ENCODE data around the gene BPIFB2. TPM values are rescaled to one million over a fixed set of nuclear protein-coding genes. Genes with fewer than 3 reads are reported as not detected.

The BPIFB2 gene
- total RNA-seq, 1 donor from 2014 or later = not detected

DNA sequence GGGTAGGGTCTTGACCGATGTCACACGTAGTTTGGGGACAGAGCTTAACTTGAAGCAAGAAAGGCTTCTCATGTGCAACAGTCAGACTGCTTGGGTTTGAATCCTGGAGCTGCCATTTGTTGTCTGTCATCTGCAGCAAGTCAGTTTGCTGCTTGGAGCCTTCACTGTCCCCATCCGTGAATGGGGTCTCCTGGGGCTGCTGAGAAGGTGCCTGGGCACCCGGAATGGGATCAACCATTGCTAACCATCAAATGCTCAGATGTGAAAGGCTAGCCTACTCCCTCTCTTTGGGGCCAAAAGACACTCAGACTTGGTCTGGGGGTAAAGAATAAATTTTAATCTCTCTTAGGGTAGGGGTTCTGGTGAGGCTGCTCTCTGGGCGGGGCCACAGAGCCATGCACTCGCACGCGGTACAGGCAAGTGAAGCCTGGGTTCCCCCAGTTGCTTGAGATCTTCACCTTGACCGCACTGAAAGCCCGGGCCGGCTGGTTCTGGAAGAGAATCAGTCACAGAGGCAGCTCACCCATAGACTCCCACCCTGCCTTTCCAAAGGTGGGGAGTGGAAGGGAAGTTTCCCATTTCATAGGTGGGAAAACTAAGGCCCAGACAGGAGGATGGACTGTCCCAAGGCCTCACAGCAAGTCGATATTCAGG lies 23.9 kb upstream of the BPIFB2 start:
- H3K4me3 Mint-ChIP-seq = no peak overlapping the region
- H3K4me1 Mint-ChIP-seq (ENCODE audit: low read depth) = no peaks in the 10 kb centered on the region
- intact Hi-C loops (cut with micrococcal nuclease) = no loop called here
- H3K36me3 Mint-ChIP-seq (ENCODE audit: low read depth) = no peaks in the 10 kb centered on the region
- no peaks in the 10 kb centered on the region for H3K9me3 Mint-ChIP-seq
- no peak overlapping the region for H3K27ac Mint-ChIP-seq
- no peaks in the 10 kb centered on the region for H3K27me3 Mint-ChIP-seq (ENCODE audit: insufficient read depth)
- DNase-seq (ENCODE audit: low spot score) = no peak

DNA sequence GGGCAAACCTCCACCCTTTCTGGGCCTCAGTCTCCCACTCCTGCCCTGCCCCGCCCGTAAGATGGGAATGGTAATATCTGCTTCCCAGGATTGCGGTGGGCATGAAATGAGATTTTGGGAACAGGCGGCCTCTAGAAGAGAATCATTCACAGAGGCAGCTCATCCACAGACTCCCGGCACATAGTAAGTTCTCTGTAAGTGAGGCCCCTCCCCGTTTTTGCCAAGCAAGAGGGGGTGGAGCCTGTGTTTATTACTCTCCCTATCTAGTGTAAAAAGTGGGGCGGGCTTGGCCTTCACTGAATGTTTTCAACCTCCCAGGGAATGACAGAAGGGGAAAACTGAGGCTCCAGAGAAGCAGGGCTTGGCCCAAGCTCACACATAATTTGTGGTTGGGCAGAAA lies 23.3 kb upstream of the BPIFB2 start:
- Mint-ChIP-seq H3K36me3 (ENCODE audit: low read depth) (no peaks in the 10 kb centered on the region), H3K4me3 (no peak overlapping the region), H3K4me1 (ENCODE audit: low read depth) (no peaks in the 10 kb centered on the region), H3K27ac (no peak overlapping the region), H3K9me3 (no peaks in the 10 kb centered on the region), H3K27me3 (ENCODE audit: insufficient read depth) (no peaks in the 10 kb centered on the region)
- no peak for DNase-seq (ENCODE audit: low spot score)
- intact Hi-C loops (cut with micrococcal nuclease) = no loop called here

DNA sequence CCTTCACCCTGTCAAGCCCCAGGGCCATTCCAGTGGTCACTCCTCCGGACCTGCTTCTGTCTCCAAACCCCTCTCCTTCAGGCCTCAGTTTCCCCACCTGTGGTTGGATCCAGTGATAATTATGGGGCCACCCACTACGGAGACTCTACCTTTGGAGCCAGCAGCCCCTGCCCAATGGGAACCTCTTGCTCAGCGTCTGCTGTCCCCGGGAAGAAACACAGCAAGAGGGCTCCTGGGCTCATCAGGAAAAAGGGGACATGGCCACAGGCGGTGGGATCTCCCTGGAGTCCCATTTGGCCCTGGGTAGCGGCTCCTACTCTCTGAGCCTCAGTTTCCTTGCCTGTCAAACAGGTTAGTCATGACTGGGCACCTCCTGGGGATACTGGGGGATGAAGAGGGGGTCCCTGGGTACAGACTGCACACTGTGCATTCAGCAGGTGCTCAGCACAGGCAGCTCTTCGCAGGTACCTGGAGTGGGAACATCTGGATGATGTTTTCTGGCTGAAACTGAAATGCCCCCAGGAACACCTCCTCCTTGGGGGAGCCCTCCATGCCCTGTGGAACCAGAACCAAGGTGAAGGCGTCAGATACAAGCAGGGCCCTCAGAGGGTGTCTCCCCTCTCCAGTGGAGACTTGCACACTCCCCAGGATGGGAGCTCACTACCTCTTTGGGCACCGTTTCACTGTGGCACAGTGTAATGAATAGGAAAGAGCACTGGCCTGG lies 22.7 kb upstream of the BPIFB2 start:
- Mint-ChIP-seq H3K36me3 (ENCODE audit: low read depth) (no peaks in the 10 kb centered on the region), H3K4me3 (no peak overlapping the region), H3K4me1 (ENCODE audit: low read depth) (no peaks in the 10 kb centered on the region), H3K27me3 (ENCODE audit: insufficient read depth) (no peaks in the 10 kb centered on the region), H3K9me3 (no peaks in the 10 kb centered on the region), H3K27ac (no peak overlapping the region)
- intact Hi-C loops (cut with micrococcal nuclease) = no loop called here
- DNase-seq (ENCODE audit: low spot score) = no peak

DNA sequence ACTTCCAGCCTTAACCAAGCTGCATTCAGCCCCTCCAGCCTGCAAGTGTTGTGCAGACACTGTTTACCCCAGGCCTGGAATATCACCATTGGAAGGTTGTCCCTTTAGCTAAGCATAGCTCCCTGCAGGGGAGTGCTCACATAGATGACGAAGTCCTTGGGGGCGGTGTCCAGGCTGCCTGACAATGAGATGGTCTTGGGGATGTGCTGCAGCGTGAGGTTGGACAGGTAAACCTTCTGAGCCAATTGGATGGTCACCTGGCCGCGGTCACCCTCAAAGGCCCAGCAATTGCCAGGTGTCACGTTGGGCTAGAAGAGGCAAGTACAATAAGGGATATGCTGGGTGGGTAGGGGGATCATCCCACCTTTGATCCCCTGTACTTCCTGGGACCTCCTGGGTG lies 21.9 kb upstream of the BPIFB2 start:
- Mint-ChIP-seq H3K4me1 (ENCODE audit: low read depth) (no peaks in the 10 kb centered on the region), H3K9me3 (no peaks in the 10 kb centered on the region), H3K4me3 (no peak overlapping the region), H3K27ac (no peak overlapping the region), H3K27me3 (ENCODE audit: insufficient read depth) (no peaks in the 10 kb centered on the region), H3K36me3 (ENCODE audit: low read depth) (no peaks in the 10 kb centered on the region)
- intact Hi-C loops (cut with micrococcal nuclease) = no loop called here
- DNase-seq (ENCODE audit: low spot score) = no peak

- Mint-ChIP-seq H3K27ac (no peak overlapping the region), H3K4me1 (ENCODE audit: low read depth) (no peaks in the 10 kb centered on the region), H3K36me3 (ENCODE audit: low read depth) (no peaks in the 10 kb centered on the region), H3K4me3 (no peak overlapping the region), H3K27me3 (ENCODE audit: insufficient read depth) (no peaks in the 10 kb centered on the region), H3K9me3 (no peaks in the 10 kb centered on the region)
- DNase-seq (ENCODE audit: low spot score) = no peak
- intact Hi-C loops (cut with micrococcal nuclease) = no loop called here
Observed at GRCh38 chr20:32986331-32986966, 21.1 kb upstream of the BPIFB2 start.

DNA sequence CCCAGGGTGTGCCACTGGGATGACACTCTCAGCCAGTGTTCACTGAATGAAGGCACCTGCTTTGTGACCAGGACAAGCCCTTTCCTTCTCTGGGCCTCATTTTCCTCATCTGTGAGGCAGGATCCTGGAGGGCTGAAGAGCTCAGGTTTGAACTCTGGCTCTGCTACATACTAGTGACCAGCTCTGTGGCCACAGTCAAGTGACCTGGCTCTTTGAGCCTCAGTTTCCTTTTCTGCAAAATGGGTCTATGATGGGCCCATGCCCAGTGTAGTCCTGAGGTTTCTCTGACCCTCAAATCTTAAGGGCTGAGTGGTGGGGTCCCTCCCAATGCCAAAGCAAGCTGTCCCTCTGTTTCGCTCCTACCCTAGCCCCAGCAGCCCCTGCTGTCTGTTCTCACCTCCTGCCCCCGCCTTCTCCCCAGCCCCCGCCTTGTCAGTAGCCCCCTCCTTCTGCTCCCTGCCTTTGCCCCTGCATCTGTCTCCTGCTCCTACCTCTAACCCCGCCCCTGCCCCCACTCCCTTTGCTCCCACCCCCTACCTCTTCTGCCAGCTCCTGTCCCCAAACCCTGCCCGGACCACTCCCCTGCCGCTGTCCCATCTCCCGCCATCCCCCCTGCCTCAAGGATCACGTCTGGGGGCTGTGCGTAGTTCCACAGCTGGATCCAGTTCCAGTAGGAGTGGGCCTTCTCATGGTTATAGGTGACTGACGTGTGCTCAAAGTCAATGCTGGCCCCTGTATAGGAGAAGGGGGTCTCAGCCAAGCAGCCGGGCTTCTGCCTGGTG lies 20.3 kb upstream of the BPIFB2 start:
- Mint-ChIP-seq H3K27me3 (ENCODE audit: insufficient read depth) (no peaks in the 10 kb centered on the region), H3K9me3 (no peaks in the 10 kb centered on the region), H3K36me3 (ENCODE audit: low read depth) (no peaks in the 10 kb centered on the region), H3K27ac (no peak overlapping the region), H3K4me3 (no peak overlapping the region), H3K4me1 (ENCODE audit: low read depth) (no peaks in the 10 kb centered on the region)
- intact Hi-C loops (cut with micrococcal nuclease) = no loop called here
- DNase-seq (ENCODE audit: low spot score) = no peak

DNA sequence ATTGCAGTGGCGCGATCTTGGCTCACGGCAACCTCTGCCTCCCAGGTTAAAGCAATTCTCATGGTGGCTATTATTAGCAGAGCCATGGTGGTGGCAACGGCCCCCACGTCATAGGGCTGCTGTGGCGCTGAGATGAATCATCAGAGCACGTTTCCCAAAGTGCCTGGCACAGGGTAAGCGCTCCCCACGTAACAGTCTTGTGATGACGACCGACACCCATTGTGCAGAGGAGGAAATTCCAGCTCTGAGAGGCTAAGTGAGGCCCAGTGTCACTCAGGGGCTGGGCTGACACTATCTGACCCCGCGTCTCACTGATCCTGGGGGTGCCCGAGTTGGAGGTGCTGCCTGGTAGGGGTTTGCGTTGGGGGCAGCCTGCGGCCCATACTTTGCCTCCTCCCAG lies 19.5 kb upstream of the BPIFB2 start:
- intact Hi-C loops (cut with micrococcal nuclease) = no loop called here
- H3K4me3 Mint-ChIP-seq = no peak overlapping the region
- H3K27ac Mint-ChIP-seq = no peak overlapping the region
- no peaks in the 10 kb centered on the region for H3K27me3 Mint-ChIP-seq (ENCODE audit: insufficient read depth)
- H3K9me3 Mint-ChIP-seq = no peaks in the 10 kb centered on the region
- DNase-seq (ENCODE audit: low spot score) = no peak
- no peaks in the 10 kb centered on the region for H3K4me1 Mint-ChIP-seq (ENCODE audit: low read depth)
- H3K36me3 Mint-ChIP-seq (ENCODE audit: low read depth) = no peaks in the 10 kb centered on the region

GRCh38 chr20:32989507-32990283 lies 17.8 kb upstream of the BPIFB2 start:
- no peaks in the 10 kb centered on the region for H3K27me3 Mint-ChIP-seq (ENCODE audit: insufficient read depth)
- H3K4me3 Mint-ChIP-seq = no peak overlapping the region
- intact Hi-C loops (cut with micrococcal nuclease) = no loop called here
- no peaks in the 10 kb centered on the region for H3K4me1 Mint-ChIP-seq (ENCODE audit: low read depth)
- DNase-seq (ENCODE audit: low spot score) = no peak
- no peaks in the 10 kb centered on the region for H3K36me3 Mint-ChIP-seq (ENCODE audit: low read depth)
- H3K9me3 Mint-ChIP-seq = peaks cover under 1% of the 10 kb centered on the region
- H3K27ac Mint-ChIP-seq = no peak overlapping the region

DNA sequence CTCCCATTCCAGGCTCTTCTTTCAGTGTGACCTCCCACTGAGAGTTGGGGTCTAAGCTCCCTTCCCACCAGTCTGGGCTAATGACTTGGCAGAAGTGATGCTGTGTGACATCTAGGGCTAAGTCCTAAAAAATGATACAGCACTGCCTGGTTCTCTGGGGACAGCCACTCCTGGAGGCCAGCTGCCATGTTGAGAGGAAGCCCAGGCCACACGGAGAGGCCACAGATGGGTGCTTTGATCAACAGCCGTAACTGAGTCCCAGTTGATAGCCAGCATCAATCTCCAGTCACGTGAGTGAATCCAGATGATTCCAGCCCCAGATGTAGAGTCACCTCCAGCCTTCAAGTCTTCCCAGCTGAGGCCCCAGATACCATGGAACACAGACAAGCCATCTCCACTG lies 17.1 kb upstream of the BPIFB2 start:
- Mint-ChIP-seq H3K27me3 (ENCODE audit: insufficient read depth) (no peaks in the 10 kb centered on the region), H3K36me3 (ENCODE audit: low read depth) (no peaks in the 10 kb centered on the region), H3K4me3 (no peak overlapping the region), H3K9me3 (peaks cover 6% of the 10 kb centered on the region), H3K27ac (no peak overlapping the region), H3K4me1 (ENCODE audit: low read depth) (no peaks in the 10 kb centered on the region)
- DNase-seq (ENCODE audit: low spot score) = no peak
- intact Hi-C loops (cut with micrococcal nuclease) = no loop called here

DNA sequence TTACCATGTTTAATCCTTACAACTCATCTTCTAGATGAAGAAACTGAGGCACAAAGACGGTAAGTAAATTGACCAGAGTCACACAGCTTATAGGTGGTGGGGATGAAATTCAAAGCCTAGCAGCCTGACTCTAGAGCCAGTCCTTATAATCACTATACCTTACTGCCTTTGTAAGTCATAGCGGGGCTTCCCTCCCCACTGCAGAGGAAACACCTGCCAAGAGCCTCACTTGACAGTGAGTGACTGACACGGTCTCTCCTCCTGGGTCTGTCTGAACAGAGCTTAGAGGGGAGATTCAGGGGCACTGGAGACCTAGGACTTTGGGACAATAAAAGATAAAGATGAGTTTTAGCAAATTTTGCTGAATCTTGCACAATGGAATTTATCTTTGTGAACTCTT lies 16.1 kb upstream of the BPIFB2 start:
- H3K4me1 Mint-ChIP-seq (ENCODE audit: low read depth) = no peaks in the 10 kb centered on the region
- intact Hi-C loops (cut with micrococcal nuclease) = no loop called here
- peaks cover 6% of the 10 kb centered on the region for H3K9me3 Mint-ChIP-seq
- DNase-seq (ENCODE audit: low spot score) = no peak
- no peak overlapping the region for H3K27ac Mint-ChIP-seq
- no peaks in the 10 kb centered on the region for H3K36me3 Mint-ChIP-seq (ENCODE audit: low read depth)
- no peak overlapping the region for H3K4me3 Mint-ChIP-seq
- H3K27me3 Mint-ChIP-seq (ENCODE audit: insufficient read depth) = no peaks in the 10 kb centered on the region

DNA sequence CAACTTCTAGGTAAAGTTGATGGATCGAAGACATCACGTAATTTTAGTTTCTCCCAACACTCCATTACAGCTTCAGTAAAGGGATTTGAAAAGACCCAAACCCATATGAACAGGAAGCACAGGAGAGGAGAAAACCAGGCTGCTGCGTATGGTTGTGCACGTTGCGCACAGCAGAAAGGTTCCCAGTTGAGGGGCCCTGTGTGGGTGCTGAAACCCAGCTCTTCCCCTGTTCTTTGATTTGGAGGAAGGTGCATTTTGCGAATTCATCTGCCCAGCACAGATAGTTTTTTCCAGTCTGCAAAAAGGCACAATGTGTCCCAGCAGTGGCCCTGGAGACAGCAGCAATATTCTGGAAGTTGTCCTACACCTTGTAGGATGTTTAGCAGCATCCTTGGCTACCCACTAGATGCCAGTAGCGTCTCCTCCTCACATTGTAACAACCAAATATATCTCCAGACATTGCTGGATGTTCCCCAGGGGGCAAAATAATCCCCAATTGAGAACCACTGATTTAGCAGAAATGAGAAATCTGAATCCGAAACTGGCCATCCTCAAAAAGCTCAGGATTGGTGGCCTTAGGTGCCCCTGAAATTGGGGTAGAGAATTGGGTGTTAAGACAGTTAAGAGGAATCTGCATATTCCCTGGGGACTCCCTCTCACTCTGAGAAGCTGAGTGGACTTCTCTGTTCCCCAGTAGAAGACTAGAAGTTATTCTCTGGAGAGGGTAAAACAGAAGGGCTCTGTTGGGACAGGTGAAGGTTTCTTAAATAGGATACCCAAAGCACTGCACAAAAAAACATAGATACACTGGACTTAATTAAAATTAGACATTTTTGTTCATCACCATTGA lies 15.5 kb upstream of the BPIFB2 start:
- Mint-ChIP-seq H3K4me1 (ENCODE audit: low read depth) (peaks cover 1% of the 10 kb centered on the region), H3K4me3 (no peak overlapping the region), H3K27ac (no peak overlapping the region), H3K27me3 (ENCODE audit: insufficient read depth) (no peaks in the 10 kb centered on the region), H3K36me3 (ENCODE audit: low read depth) (no peaks in the 10 kb centered on the region), H3K9me3 (peaks cover 10% of the 10 kb centered on the region)
- intact Hi-C loops (cut with micrococcal nuclease) = no loop called here
- no peak for DNase-seq (ENCODE audit: low spot score)
